K562 (cell line): Measurements from ENCODE around the gene KCNAB2. TPM values are rescaled to one million over a fixed set of nuclear protein-coding genes. Genes with fewer than 3 reads are reported as not detected.

Source experiments
- ATAC-seq: fragments of 200-7000 bp; cut with Tn5 transposase; 3 replicates; pipeline ENCODE4 v1.9.1; 2020; ENCODE audit warnings: moderate library complexity
- BruUV-seq: library from RNA; stranded (reverse); fragments of 400-500 nt; replicated peaks from 2 replicates; lab custom pipeline; 2021; lab: Mats Ljungman, UMichigan
- CTCF ChIA-PET: fragments of 300-600 bp; formaldehyde crosslinking; extraction: SDS; loops from one replicate; lab custom pipeline; 2021; ENCODE audit warnings: low intra/inter-chr PET ratio; lab: Yijun Ruan, JAX
- POLR2A ChIA-PET: fragments of 300-600, 350-650 bp; sonication (Branson Sonifier 250); formaldehyde crosslinking; extraction: SDS; loops from one replicate; lab custom pipeline; 2021; ENCODE audit warnings: antibody characterized with exemption, inconsistent platforms; lab: Yijun Ruan, JAX
- DNase-seq, 4 experiments: peaks; one replicate each; pipeline versions ENCODE4 v3.0.0 to v3.0.0-alpha.2; 2011 to 2018; ENCODE audit warnings: low spot score in 3 of 4, mixed read lengths in 3 of 4; ENCODE audit errors: extremely low read depth in 1 of 4
- FAIRE-seq: peaks from 2 replicates; lab custom pipeline; 2011; peaks lifted over from hg19 to GRCh38; lab: Jason Lieb, UNC
- H2AFZ ChIP-seq: 2 replicates; pipeline ENCODE4 v1.6.0; 2011; ENCODE audit warnings: low read depth, low read length, control low read depth, inconsistent platforms
- H3K27ac ChIP-seq: fragments of 200-600 bp; 3 replicates; pipeline ENCODE4 v1.8.0; 2011; ENCODE audit warnings: low read depth, mild to moderate bottlenecking, control low read depth, inconsistent platforms, low read length, moderate library complexity, mixed read lengths; ENCODE audit errors: extremely low read depth
- H3K27me3 ChIP-seq, 2 experiments: fragments of 300-600 bp in 1 of 2; 2 replicates in 1 of 2; 3 replicates in 1 of 2; pipeline versions ENCODE4 v1.6.0 to v1.8.0; 2011; ENCODE audit warnings: inconsistent platforms in 2 of 2, low read length in 2 of 2, mild to moderate bottlenecking in 1 of 2, mixed read lengths in 1 of 2, moderate library complexity in 1 of 2; ENCODE audit not compliant: control insufficient read depth in 2 of 2, insufficient read depth in 2 of 2
- H3K36me3 ChIP-seq: fragments of 300-600 bp; 3 replicates; pipeline ENCODE4 v1.8.0; 2011; ENCODE audit warnings: mild to moderate bottlenecking, low read length, inconsistent platforms; ENCODE audit not compliant: control insufficient read depth, insufficient read depth
- H3K4me1 ChIP-seq, 2 experiments: fragments of 200-600 bp in 1 of 2; replicated peaks in 1 of 2; 2 replicates in 1 of 2; 3 replicates in 1 of 2; pipeline versions ENCODE4 v1.5.1 to v1.8.0; 2011; ENCODE audit warnings: inconsistent platforms in 2 of 2, low read length in 2 of 2, mild to moderate bottlenecking in 1 of 2, mixed read lengths in 1 of 2, moderate library complexity in 1 of 2; ENCODE audit not compliant: control insufficient read depth in 2 of 2, insufficient read depth in 2 of 2
- H3K4me2 ChIP-seq: 2 replicates; pipeline ENCODE4 v1.6.1; 2011; ENCODE audit warnings: low read length, control low read depth, inconsistent platforms, mixed read lengths; ENCODE audit not compliant: insufficient read depth
- H3K4me3 ChIP-seq: fragments of 200-600 bp; sonication (generic), shearing (Covaris generic); 2 replicates; pipeline ENCODE4 v1.5.1; 2016; ENCODE audit warnings: control low read depth, inconsistent platforms
- H3K79me2 ChIP-seq: fragments of 200-600 bp; 3 replicates; pipeline ENCODE4 v1.8.0; 2011; ENCODE audit warnings: low read length, inconsistent platforms; ENCODE audit not compliant: control insufficient read depth, insufficient read depth
- H3K9ac ChIP-seq, 2 experiments: 2 replicates each; pipeline versions ENCODE4 v1.6.0 to v1.6.1; 2011; ENCODE audit warnings: low read depth in 2 of 2, low read length in 2 of 2, control low read depth in 1 of 2, inconsistent platforms in 1 of 2, mild to moderate bottlenecking in 1 of 2, mixed read lengths in 1 of 2; ENCODE audit not compliant: insufficient read depth in 1 of 2
- H3K9me1 ChIP-seq: one replicate; pipeline ENCODE4 v1.6.0; 2011; ENCODE audit warnings: inconsistent platforms, mild to moderate bottlenecking, low read length, moderate library complexity; ENCODE audit not compliant: control insufficient read depth, insufficient read depth
- H3K9me3 ChIP-seq: replicated peaks from 2 replicates; pipeline ENCODE4 v1.5.1; 2011; ENCODE audit warnings: low read depth, low read length, inconsistent platforms; ENCODE audit not compliant: control insufficient read depth, insufficient read depth
- H4K20me1 ChIP-seq: replicated peaks from 2 replicates; pipeline ENCODE4 v1.6.1; 2011; ENCODE audit warnings: low read length, inconsistent platforms, mixed read lengths; ENCODE audit not compliant: control insufficient read depth, insufficient read depth
- REST ChIP-seq, 2 experiments: fragments of 450-650 bp; formaldehyde crosslinking in 1 of 2; IDR thresholded peaks; 2 replicates each; pipeline versions ENCODE4 v1.4.0 to v1.6.1; 2014 to 2020; ENCODE audit warnings: mild to moderate bottlenecking in 2 of 2, borderline replicate concordance in 1 of 2, low read depth in 1 of 2
- SIRT6 ChIP-seq: IDR thresholded peaks from one replicate; pipeline ENCODE4 v1.6.1; 2012; ENCODE audit warnings: low read depth, mild to moderate bottlenecking, control low read depth, inconsistent platforms, low read length, moderate library complexity
- SPI1 ChIP-seq: IDR thresholded peaks from 2 replicates; pipeline ENCODE4 v1.6.1; 2011; ENCODE audit warnings: low read depth, low read length, control low read depth, borderline replicate concordance
- YY1 ChIP-seq, 3 experiments: IDR thresholded peaks; 2 replicates each; pipeline ENCODE4 v1.6.1; 2011; ENCODE audit warnings: low read length in 2 of 3, mild to moderate bottlenecking in 2 of 3, moderate library complexity in 2 of 3, borderline replicate concordance in 1 of 3, control low read depth in 1 of 3, low read depth in 1 of 3; ENCODE audit not compliant: insufficient read depth in 3 of 3, insufficient replicate concordance in 2 of 3, control insufficient read depth in 1 of 3, insufficient read length in 1 of 3; ENCODE audit errors: extremely low read depth in 1 of 3
- ZNF75A ChIP-seq: fragments of 450-650 bp; formaldehyde crosslinking; IDR thresholded peaks from 2 replicates; pipeline ENCODE4 v1.4.0; 2020; ENCODE audit warnings: mild to moderate bottlenecking
- WGBS: fragments of 100-300 bp; shearing (Covaris generic); methylation state at CpG from one replicate; pipeline ENCODE4 v1.1.6; 2016; ENCODE audit warnings: low coverage, mixed read lengths; ENCODE audit not compliant: insufficient coverage; ENCODE audit errors: missing lambda C conversion rate; 5-methylcytosine and 5-hydroxymethylcytosine counted together
- in situ Hi-C: fragments of 300-500 bp; cut with MboI; formaldehyde crosslinking; loops from 4 replicates; pipeline ENCODE4 v1.15.0; 2018; ENCODE audit warnings: inconsistent platforms, mixed read lengths
- intact Hi-C: fragments of 100-400 bp; cut with micrococcal nuclease; formaldehyde crosslinking; loops from 2 replicates; pipeline ENCODE4 v1.14.2; 2022
- polyA plus RNA-seq, 8 experiments: library from polyadenylated mRNA; depleted of rRNA in 4 of 8; stranded (reverse) in 5 of 8; unstranded in 3 of 8; fragments of >200 nt; fragmentation: Nextera tagmentation in 2 of 8; fragmentation: Illumina TruSeq in 1 of 8; extraction: Ambion mirVana in 2 of 8; extraction: Trizol in 1 of 8; gene quantifications; 2 replicates each; pipeline versions ENCODE4 v1.2.1 to v1.2.3, GENCODE V29; 2011 to 2014; ENCODE audit warnings: inconsistent platforms in 1 of 8, missing spikeins in 1 of 8
- total RNA-seq, 7 experiments: library from RNA; depleted of rRNA in 6 of 7; stranded (reverse); fragments of >200 nt in 6 of 7; fragmentation: Illumina TruSeq in 2 of 7; extraction: Trizol in 2 of 7; gene quantifications; 2 replicates each; pipeline versions ENCODE4 v1.2.1 to v1.2.3, GENCODE V29; 2011 to 2021; ENCODE audit warnings: low replicate concordance in 1 of 7

KCNAB2 gene
- total and polyA plus RNA-seq, 9 of the 15 experiments (the other 6 are each of a cell fraction or from before 2014, with no cell fraction given): 1.8 to 15.8 (median 7.1) TPM

- Histone ChIP-seq H2AFZ (no peak overlapping the region), H3K27ac (no peak overlapping the region), H3K4me3 (no peak overlapping the region), H3K79me2 (no peaks in the 10 kb centered on the region), H3K4me1 (peaks cover 0 to 29% of the 10 kb centered on the region in 2 experiments; a peak in 1 of 5 replicates), H3K4me2 (no peak overlapping the region), H4K20me1 (no peaks in the 10 kb centered on the region), H3K36me3 (no peaks in the 10 kb centered on the region), H3K27me3 (peaks cover 17 to 43% of the 10 kb centered on the region in 2 experiments; a peak in 4 of 5 replicates), H3K9ac (0 out of 4 replicates have a peak overlapping the region, but pooled peaks of 1 of the 2 experiments have one; percentile 9), H3K9me1 (no peaks in the 10 kb centered on the region), H3K9me3 (no peaks in the 10 kb centered on the region)
- intact Hi-C loops (no loop called here), in situ Hi-C loops (no loop called here)
- DNase-seq (no peak), ATAC-seq (no peak; the same call in 2 of the 3 replicates), FAIRE-seq (no peak)
- BruUV-seq: no TSS peak
- TF ChIP-seq ZNF75A (CRISPR knock-in tag) (no peak), SIRT6 (no peak), REST (IDR thresholded peaks at IDR 0.05; ENCODE audit: borderline replicate concordance) (no peak), REST (CRISPR knock-in tag; IDR thresholded peaks at IDR 0.05; ENCODE audit: low read depth) (no peak), SPI1 (no peak), YY1 (IDR thresholded peaks at IDR 0.05; ENCODE audit: borderline replicate concordance in 1 of 3, control insufficient read depth in 1 of 3, extremely low read depth in 1 of 3, insufficient read depth in 3 of 3, insufficient read length in 1 of 3, insufficient replicate concordance in 2 of 3, low read depth in 1 of 3, low read length in 2 of 3) (no peak)
- POLR2A ChIA-PET: no interaction called here
- CTCF ChIA-PET: no interaction called here
- WGBS: 16% methylated on average over 17 of the region's 17 CpGs
These were observed 76.1 kb downstream of the KCNAB2 start for GRCh38 chr1:6121651-6122370.
